Right atrium auricular region (tissue), 2 donors: ENCODE results near the gene COL19A1. TPM values are rescaled to one million over a fixed set of nuclear protein-coding genes. Genes with fewer than 3 reads are reported as not detected.

Source experiments
- DNase-seq: peaks from one replicate; pipeline ENCODE4 v3.0.0-alpha.2; 2019; ENCODE audit warnings: low spot score
- H3K27ac ChIP-seq, 2 donors: fragments of 200-600 bp; sonication (generic); 1 replicate in 1 of 2; 2 replicates in 1 of 2; pipeline ENCODE4 v1.5.1; 2016 to 2019
- H3K27me3 ChIP-seq, 2 donors: fragments of 200-600 bp; sonication (generic); one replicate each; pipeline versions ENCODE4 v1.5.1 to v1.6.0; 2017 to 2019
- H3K36me3 ChIP-seq: fragments of 200-600 bp; sonication (generic); one replicate; pipeline ENCODE4 v1.5.1; 2016
- H3K4me1 ChIP-seq, 2 donors: fragments of 200-600 bp; sonication (generic); one replicate each; pipeline versions ENCODE4 v1.5.1 to v1.6.0; 2017 to 2019
- H3K4me3 ChIP-seq, 2 donors: fragments of 200-600 bp; sonication (generic); 1 replicate in 1 of 2; 2 replicates in 1 of 2; pipeline ENCODE4 v1.5.1; 2017 to 2019; ENCODE audit warnings: mild to moderate bottlenecking in 1 of 2, moderate library complexity in 1 of 2
- H3K9me3 ChIP-seq, 2 donors: fragments of 200-600 bp; sonication (generic); one replicate each; pipeline ENCODE4 v1.5.1; 2019
- total RNA-seq, 2 donors: library from RNA; depleted of rRNA; stranded (reverse); fragments of >200 nt; gene quantifications; one replicate each; pipeline ENCODE4 v1.1.0, GENCODE V29; 2016
- TF ChIP-seq, protein P1 (sequence below), 2 donors: fragments of 200-600 bp; sonication (generic); IDR thresholded peaks; one replicate each; pipeline ENCODE4 v1.5.1; 2019; ENCODE audit warnings: antibody characterized with exemption in 2 of 2

Gene COL19A1
- total RNA-seq, 2 donors from 2014 or later, result 2.7 to 3.9 TPM

DNA sequence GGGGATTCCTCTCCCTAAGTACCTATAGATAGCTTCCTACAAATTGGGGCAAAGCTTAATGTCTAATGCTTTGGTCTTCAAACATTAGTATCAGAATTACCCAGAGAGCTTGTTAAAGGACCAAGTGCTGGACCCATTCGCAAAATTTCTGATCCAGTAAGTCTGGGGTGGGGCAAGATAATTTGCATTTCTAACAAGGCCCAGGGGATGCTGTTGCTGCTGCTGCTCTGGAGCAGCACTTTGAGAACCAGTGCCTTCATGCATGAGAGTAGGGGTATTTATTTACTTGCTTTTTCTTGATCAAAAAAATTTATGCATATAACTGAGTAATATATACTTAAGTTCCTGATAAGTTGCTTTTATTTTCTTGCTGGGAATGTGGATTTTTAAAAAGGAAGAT is 24.5 kb upstream of the COL19A1 start:
- Histone ChIP-seq H3K27me3 (no peaks in the 10 kb centered on the region), H3K4me3 (no peak overlapping the region), H3K27ac (no peak overlapping the region), H3K36me3 (no peaks in the 10 kb centered on the region), H3K4me1 (no peaks in the 10 kb centered on the region), H3K9me3 (no peaks in the 10 kb centered on the region)
- TF ChIP-seq, protein P1, sequence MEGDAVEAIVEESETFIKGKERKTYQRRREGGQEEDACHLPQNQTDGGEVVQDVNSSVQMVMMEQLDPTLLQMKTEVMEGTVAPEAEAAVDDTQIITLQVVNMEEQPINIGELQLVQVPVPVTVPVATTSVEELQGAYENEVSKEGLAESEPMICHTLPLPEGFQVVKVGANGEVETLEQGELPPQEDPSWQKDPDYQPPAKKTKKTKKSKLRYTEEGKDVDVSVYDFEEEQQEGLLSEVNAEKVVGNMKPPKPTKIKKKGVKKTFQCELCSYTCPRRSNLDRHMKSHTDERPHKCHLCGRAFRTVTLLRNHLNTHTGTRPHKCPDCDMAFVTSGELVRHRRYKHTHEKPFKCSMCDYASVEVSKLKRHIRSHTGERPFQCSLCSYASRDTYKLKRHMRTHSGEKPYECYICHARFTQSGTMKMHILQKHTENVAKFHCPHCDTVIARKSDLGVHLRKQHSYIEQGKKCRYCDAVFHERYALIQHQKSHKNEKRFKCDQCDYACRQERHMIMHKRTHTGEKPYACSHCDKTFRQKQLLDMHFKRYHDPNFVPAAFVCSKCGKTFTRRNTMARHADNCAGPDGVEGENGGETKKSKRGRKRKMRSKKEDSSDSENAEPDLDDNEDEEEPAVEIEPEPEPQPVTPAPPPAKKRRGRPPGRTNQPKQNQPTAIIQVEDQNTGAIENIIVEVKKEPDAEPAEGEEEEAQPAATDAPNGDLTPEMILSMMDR (IDR thresholded peaks at IDR 0.05), result no peak
- no peak for DNase-seq

DNA sequence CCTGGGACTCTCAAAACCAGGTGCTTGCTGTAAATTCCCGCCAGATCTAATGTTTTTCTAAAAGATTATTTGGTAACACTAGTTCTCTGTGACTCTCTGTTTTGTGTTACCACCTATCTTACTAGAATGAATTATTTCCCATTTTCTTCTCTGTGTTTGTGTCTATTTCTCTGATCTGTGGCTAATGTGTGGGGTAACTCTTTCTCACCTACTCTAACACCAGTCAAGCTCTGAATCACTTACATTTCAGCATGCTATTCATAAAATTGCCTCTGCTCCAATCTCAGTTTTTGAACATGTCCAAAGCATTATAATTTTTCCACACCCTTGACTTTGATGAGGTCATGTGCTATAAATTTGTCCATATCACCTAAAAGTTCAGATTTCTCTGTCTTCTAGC is 23.2 kb upstream of the COL19A1 start:
- no peak overlapping the region for H3K4me3 ChIP-seq
- H3K27ac ChIP-seq, result no peak overlapping the region
- TF ChIP-seq, protein P1 (IDR thresholded peaks at IDR 0.05), result no peak
- no peaks in the 10 kb centered on the region for H3K9me3 ChIP-seq
- H3K4me1 ChIP-seq, result no peaks in the 10 kb centered on the region
- H3K27me3 ChIP-seq, result no peaks in the 10 kb centered on the region
- no peaks in the 10 kb centered on the region for H3K36me3 ChIP-seq
- DNase-seq, result no peak

DNA sequence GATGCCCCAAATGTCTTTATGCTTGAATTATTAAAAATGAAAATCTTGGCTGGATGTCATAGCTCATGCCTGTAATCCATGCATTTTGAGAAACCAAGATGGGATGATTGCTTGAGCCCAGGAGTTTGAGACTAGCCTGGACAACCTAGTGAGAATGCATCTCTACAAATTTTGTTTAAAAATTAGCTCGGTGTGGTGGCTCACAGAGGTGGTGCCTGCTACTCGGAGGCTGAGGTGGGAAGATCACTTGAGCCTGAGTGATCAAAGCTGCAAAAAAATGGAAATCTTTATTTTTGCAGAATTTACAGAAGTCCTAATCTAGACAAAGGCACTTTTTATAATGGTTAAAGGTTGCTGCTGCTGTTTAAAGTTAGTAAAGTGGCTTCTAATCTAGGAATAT is 20.0 kb upstream of the COL19A1 start:
- Histone ChIP-seq H3K36me3 (no peaks in the 10 kb centered on the region), H3K4me3 (no peak overlapping the region), H3K4me1 (no peaks in the 10 kb centered on the region), H3K27ac (no peak overlapping the region), H3K27me3 (no peaks in the 10 kb centered on the region), H3K9me3 (no peaks in the 10 kb centered on the region)
- TF ChIP-seq, protein P1 (IDR thresholded peaks at IDR 0.05), result no peak
- DNase-seq, result no peak

DNA sequence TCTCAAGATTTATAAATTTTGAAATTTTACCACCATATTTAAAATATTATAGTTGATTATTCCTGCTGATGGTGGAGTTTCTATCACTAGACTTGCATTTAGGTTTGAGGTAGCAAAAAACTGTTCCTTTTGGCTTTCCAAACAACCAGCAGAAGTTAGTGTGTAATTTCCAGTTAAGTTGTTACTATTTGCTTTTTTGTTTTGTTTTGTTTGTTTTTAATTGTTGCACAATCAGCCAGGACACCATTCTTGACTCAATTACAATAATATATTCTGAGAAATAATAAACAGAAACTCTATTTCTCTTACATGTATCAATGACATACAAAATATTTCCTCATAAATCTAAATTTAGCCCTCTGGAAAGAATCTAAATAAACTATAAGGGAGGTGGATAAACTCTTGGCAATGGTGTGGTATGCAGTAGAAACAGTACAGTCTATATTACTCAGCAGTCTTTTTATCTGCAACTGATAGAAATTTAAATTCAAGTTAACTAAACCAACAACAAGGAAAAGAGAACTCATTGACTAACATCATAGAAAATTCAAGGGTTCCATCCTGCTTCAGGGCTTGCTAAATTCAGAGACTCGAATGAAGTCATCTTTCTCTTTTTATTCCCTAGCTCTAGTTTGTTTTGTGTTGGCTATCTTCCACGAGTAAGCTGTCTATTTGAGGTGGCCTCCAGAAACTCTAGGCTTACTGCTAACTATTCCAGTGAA is 19.4 kb upstream of the COL19A1 start:
- no peaks in the 10 kb centered on the region for H3K27me3 ChIP-seq
- DNase-seq, result no peak
- no peak overlapping the region for H3K4me3 ChIP-seq
- H3K27ac ChIP-seq, result no peak overlapping the region
- no peaks in the 10 kb centered on the region for H3K36me3 ChIP-seq
- H3K4me1 ChIP-seq, result no peaks in the 10 kb centered on the region
- TF ChIP-seq, protein P1 (IDR thresholded peaks at IDR 0.05), result no peak
- H3K9me3 ChIP-seq, result no peaks in the 10 kb centered on the region

DNA sequence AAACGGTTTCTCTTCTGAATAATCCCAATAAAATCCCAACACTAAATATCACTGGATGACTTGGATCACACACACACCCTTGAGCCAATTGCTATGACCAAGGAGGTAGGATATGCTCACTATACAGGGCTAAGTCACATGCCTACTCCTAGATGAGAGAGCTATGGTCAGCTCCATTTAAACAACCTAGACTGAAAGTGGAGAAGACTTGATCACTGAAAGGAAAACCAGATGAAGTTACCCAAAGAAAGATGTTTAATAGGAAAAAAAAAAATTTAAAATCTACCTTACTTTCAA is 18.9 kb upstream of the COL19A1 start:
- no peak for DNase-seq
- Histone ChIP-seq H3K9me3 (peaks cover 0 to 4% of the 10 kb centered on the region in 2 donors), H3K36me3 (no peaks in the 10 kb centered on the region), H3K4me1 (no peaks in the 10 kb centered on the region), H3K27ac (no peak overlapping the region), H3K4me3 (no peak overlapping the region), H3K27me3 (no peaks in the 10 kb centered on the region)
- TF ChIP-seq, protein P1 (IDR thresholded peaks at IDR 0.05), result no peak

DNA sequence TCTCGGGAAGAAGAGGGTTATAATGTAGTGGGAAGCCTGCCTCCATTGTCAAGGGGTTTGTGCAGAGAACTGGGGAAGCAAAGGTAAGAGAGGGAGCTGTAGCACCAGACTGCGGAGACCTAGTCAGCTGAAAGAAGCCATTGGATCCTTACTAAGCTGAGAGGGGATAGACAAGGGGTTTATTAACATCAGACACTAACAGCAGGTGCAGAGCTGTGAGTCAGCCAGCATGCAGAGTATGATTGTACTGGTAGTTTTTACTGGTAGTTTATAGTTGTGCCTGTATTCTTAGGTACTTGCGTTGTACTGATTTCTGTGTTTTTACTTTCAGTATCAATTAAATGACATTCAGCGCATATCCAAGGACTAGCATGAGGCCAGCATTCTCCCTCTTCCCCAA is 17.8 kb upstream of the COL19A1 start:
- H3K4me1 ChIP-seq, result no peaks in the 10 kb centered on the region
- H3K27me3 ChIP-seq, result no peaks in the 10 kb centered on the region
- no peak overlapping the region for H3K4me3 ChIP-seq
- no peak overlapping the region for H3K27ac ChIP-seq
- DNase-seq, result no peak
- H3K36me3 ChIP-seq, result no peaks in the 10 kb centered on the region
- TF ChIP-seq, protein P1 (IDR thresholded peaks at IDR 0.05), result no peak
- peaks cover 0 to 9% of the 10 kb centered on the region in 2 donors for H3K9me3 ChIP-seq
